ENCODE measurements around the gene PAGE4. TPM values are rescaled to one million over a fixed set of nuclear protein-coding genes. Genes with fewer than 3 reads are reported as not detected.

The PAGE4 gene
- total and polyA plus RNA-seq, 2 of the 13 experiments (the other 11 are each of a cell fraction or from before 2014, with no cell fraction given): 1.1 TPM; not detected in 1

DNA sequence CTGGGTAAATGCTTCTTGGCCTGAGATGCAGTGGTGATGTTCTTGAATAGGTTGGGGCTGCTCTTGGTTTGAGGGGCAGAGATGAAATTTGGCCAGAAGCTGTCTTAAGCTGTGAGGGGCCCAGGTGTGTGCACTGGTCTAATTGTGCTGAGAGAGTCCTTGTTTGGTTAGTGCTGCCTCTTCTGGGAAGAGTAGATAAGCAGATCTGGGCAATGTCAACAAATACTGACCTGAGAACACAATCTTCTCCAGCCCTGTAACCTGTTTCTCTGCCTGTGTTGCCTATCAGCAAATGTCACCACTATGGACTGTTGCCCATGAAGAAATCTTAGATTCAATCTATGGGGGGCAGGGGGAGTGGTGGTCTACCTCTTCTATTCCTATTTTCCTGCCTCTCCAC is 33.0 kb downstream of the PAGE4 start (continued):
- TF ChIP-seq ZNF430 (CRISPR knock-in tag; IDR thresholded peaks at IDR 0.05) (no peak), NCOA2 (CRISPR knock-in tag; IDR thresholded peaks at IDR 0.05) (peak; percentile 85), SOX13 (IDR thresholded peaks at IDR 0.05) (no peak), SOX13 (CRISPR knock-in tag; conservative IDR thresholded peaks at IDR 0.05 in 1 of 2, IDR thresholded peaks at IDR 0.05 in 1 of 2) (peak in 1 of 2 experiments; percentile 70; a peak in 2 of 4 replicates), ZNF577 (CRISPR knock-in tag; IDR thresholded peaks at IDR 0.05; ENCODE audit: borderline replicate concordance, low read depth) (no peak), CREM (IDR thresholded peaks at IDR 0.05) (peak; percentile 49; the same call in 1 of the 2 replicates), CREM (CRISPR knock-in tag; IDR thresholded peaks at IDR 0.05) (no peak), ZNF292 (CRISPR knock-in tag; IDR thresholded peaks at IDR 0.05; ENCODE audit: borderline replicate concordance, low read depth) (0 out of 2 replicates have a peak, but pooled peaks have one; percentile 46), NR0B2 (CRISPR knock-in tag; IDR thresholded peaks at IDR 0.05) (no peak), HNF4A (CRISPR knock-in tag; IDR thresholded peaks at IDR 0.05) (peak; percentile 61), POGZ (CRISPR knock-in tag; IDR thresholded peaks at IDR 0.05) (0 out of 2 replicates have a peak, but pooled peaks have one; percentile 27), SALL1 (CRISPR knock-in tag; IDR thresholded peaks at IDR 0.05) (peak; percentile 44; the same call in 1 of the 2 replicates), HNF1A (IDR thresholded peaks at IDR 0.05; ENCODE audit: low read depth) (0 out of 2 replicates have a peak, but pooled peaks have one; percentile 32), HNF1A (CRISPR knock-in tag; IDR thresholded peaks at IDR 0.05; ENCODE audit: borderline replicate concordance) (no peak; the same call in 1 of the 2 replicates), TFAP4 (IDR thresholded peaks at IDR 0.05; ENCODE audit: borderline replicate concordance, low read depth) (0 out of 2 replicates have a peak, but pooled peaks have one; percentile 18), ARID5B (CRISPR knock-in tag; IDR thresholded peaks at IDR 0.05) (peak; percentile 77)
- TF ChIP-seq, protein P1, sequence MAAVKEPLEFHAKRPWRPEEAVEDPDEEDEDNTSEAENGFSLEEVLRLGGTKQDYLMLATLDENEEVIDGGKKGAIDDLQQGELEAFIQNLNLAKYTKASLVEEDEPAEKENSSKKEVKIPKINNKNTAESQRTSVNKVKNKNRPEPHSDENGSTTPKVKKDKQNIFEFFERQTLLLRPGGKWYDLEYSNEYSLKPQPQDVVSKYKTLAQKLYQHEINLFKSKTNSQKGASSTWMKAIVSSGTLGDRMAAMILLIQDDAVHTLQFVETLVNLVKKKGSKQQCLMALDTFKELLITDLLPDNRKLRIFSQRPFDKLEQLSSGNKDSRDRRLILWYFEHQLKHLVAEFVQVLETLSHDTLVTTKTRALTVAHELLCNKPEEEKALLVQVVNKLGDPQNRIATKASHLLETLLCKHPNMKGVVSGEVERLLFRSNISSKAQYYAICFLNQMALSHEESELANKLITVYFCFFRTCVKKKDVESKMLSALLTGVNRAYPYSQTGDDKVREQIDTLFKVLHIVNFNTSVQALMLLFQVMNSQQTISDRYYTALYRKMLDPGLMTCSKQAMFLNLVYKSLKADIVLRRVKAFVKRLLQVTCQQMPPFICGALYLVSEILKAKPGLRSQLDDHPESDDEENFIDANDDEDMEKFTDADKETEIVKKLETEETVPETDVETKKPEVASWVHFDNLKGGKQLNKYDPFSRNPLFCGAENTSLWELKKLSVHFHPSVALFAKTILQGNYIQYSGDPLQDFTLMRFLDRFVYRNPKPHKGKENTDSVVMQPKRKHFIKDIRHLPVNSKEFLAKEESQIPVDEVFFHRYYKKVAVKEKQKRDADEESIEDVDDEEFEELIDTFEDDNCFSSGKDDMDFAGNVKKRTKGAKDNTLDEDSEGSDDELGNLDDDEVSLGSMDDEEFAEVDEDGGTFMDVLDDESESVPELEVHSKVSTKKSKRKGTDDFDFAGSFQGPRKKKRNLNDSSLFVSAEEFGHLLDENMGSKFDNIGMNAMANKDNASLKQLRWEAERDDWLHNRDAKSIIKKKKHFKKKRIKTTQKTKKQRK (IDR thresholded peaks at IDR 0.05; ENCODE audit: low read length): no peak
